Anterior cingulate cortex (tissue), 58 donors: ENCODE measurements around the gene ARID4A.
"Not testable (repeated sequence)": the region's sequence is repeated elsewhere in the genome, so short reads cannot be mapped to it uniquely, and the experiment has no call there.

Experiments used
- DNase-seq, 58 donors: peaks; one replicate each; lab custom pipeline; 2025; lab: John Stamatoyannopoulos, UW

ARID4A gene

DNA sequence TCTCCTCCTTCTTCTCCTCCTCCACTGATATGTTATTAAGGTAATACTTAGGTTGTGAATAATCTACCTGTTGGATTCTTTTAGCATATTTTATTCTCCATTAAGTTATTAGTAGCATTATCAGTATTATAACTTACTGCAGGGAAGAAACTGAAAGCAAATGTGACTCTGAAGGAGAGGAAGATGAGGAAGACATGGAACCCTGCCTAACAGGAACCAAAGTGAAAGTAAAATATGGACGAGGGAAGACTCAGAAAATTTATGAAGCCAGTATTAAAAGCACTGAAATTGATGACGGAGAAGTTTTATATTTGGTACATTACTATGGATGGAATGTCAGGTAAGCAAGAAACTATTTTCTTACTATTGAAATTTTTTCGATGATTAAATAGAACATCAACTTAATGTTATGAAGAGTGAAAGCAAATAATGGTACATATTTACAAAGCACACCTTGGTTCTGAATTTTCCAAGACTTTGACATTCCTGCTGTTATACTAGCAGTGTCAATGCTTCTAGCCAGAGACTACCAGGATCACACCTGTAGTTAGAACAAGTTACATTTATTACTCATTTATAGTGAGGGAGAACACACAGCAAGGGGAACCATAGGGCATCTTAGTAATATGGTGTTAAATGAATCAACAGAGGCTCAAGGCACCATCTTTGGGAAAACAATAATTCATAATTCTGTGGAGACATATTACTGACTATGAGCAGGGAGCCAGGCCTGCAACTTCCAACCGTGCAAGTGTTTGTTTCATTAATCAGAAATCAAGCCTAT lies 55.4 kb downstream of the ARID4A start:
- no peak for DNase-seq

DNA sequence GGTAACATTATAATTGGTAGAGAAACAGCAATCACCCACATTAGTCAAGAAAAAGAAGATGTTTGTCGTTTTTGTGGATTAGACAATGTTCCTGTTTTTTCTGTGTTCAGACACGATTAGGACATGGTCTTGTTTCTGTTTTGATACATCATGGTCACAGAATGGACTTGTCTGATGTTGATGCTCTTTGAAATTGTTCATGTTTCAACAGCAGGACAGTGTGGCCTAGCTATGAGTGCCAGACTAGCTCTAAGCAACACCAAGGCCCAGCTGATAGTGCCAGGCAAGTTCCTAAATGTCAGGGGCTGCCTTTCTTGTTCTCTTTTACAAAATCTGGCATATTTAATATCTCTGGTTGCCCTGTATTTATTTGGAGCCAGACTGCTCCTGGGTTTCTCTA lies 56.5 kb downstream of the ARID4A start:
- DNase-seq, result no peak

DNA sequence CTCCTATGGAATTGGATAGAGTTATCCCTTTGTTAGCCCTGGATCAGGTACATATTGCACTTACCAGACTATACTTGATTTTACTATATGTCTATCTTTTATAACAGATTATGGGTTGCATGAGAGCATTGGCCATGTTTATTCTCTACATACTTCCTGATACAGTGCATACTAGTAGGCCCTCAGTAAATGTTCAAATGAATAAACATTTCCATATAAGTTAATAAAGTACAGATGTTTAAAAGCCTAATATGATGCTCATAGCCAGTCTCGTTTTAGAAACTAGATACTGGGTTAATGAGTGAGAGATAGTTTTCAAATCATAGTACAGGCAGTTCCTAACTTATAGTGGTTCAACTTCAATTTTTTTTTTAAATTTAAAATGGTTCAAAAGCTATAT lies 57.9 kb downstream of the ARID4A start:
- DNase-seq, result no peak

DNA sequence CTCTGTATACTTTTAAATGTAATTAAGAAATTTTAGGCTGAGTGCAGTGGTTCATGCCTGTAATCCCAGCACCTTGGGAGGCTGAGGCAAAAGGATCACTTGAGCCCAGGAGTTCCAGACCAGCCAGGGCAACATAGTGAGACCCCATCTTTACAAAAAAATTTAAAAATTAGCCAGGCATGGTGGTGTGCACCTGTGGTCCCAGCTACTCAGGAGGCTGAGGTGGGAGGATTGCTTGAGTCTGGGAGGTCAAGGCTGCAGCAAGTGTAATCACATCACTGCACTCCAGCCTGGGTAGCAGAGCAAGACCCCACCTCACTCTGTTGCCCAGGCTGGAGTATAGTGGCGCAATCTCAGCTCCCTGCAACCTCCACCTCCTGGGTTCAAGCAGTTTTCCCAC lies 63.9 kb downstream of the ARID4A start:
- not testable (repeated sequence) for DNase-seq

DNA sequence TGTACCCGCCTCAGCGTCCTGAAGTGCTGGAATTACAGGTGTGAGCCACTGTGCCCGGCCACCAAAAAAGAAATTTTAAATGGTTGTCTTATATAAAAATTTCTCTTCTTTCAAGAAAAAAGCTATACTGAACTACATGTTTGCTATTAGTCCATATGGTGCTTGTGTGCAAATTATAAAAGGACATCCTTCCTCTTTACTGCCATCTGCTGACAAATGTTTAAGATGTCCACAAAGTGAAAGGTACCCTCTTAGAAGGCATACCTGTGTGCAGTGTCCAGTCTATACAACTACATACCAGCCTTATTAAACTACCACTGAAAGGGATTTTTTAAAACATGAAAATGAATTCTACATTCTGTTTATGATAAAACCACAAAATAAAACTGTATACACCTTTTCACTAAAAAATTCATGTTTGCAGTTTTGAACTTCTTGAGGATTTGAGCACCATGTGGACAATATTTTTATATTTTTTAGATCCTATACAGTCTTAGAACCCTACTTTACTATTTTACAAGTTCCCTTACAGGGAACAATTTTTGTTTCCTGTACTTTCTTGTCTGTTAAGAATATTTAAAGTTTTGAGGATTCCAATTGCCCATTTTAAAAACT lies 64.5 kb downstream of the ARID4A start:
- DNase-seq, result no peak

DNA sequence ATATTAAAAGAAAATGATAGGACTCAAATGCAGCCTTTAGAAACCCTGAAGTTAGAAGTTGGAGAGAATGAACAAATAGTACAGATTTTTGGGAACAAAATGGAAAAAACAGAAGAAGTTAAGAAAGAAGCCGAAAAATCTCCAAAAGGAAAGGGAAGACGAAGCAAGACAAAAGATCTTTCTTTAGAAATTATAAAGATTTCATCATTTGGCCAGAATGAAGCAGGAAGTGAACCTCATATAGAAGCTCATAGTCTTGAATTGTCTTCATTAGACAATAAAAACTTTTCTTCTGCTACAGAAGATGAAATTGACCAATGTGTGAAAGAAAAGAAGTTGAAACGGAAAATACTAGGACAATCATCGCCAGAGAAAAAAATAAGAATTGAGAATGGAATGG lies 66.0 kb downstream of the ARID4A start:
- DNase-seq, result no peak

DNA sequence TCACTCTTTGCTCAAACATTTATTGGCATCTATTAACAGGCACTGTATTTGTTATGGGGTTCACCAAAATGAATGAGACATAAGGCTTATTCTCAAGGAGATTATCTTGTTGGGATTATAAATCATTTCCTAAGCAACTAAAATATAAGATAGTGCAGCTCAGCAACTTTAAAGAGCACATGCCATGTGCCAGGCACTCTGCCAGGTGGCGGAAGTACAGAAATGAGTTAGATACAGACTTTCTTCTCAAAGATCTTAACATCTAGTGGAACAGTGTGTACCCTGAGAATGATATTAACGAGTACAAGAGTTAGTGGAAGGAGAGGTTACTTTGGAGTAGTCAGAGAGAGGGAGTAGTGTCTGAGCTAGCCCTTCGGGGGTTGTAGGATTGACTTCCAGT lies 68.9 kb downstream of the ARID4A start:
- no peak for DNase-seq

DNA sequence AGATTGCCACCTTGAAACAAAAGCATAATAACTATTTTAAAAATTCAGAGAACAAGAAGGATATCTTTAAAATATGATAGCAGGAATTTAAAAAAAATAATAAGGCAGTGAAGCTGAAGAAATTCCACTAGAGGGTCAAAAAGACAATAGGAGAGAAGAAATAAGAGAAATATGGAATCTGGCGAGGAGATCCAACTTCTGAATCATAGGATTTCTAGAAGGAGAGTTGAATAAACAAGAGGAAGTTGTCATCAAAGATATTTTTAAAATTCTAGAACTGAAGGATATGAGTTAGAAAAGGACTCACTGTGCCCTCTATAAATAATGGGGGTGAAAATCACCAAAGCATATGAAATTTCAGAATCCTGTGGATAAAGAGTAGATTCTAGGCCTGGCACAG lies 70.6 kb downstream of the ARID4A start:
- DNase-seq, result no peak

DNA sequence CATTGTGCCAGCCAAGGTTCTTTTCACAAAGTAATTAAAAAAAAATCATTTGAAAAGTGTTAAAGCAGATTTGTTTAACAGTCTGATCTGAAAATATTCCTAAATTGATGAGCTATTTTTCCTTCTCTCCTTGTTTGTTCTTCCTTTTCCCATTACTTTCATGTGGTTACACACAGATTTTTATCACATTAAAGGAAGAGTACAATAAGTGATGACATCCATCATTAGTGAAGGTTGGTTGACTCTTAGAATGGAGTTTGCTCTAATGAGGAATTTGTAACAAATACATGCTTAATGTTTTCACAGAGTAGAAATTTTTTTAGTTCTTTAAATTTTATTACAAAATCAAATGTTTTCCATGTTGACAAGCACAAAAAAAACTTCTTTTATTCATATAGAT lies 78.4 kb downstream of the ARID4A start:
- no peak for DNase-seq

DNA sequence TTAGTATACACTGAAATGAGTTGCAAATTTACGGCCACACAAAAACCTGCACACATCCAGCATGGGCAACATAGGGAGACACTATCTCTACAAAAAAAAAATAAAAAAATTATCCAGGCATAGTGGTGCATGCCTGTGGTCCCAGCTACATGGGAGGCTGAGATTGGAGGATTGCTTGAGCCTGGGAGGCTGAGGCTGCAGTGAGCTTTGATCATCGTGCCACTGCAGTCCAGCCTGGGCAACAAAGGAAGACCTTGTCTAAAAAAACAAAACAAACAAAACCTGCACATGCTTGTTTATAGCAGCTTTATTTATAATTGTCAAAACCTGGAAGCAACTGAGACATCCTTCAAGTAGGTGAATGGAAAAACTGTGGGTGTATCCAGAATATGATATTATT lies 92.5 kb downstream of the ARID4A start:
- no peak for DNase-seq

DNA sequence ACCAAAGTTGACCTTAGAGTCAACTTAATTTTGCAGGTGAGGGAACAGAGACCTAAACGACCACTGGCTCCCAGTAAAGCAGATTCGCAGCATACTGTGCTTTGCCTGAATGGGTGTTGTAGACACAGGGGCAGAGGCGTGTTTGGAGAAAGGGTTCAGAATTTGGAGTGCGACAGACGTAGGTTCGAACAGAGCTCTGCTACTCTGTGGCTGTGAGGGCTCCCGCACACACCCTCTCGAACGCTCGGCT lies 97.1 kb downstream of the ARID4A start:
- peak in 1 of 58 donors; percentile 46 for DNase-seq

DNA sequence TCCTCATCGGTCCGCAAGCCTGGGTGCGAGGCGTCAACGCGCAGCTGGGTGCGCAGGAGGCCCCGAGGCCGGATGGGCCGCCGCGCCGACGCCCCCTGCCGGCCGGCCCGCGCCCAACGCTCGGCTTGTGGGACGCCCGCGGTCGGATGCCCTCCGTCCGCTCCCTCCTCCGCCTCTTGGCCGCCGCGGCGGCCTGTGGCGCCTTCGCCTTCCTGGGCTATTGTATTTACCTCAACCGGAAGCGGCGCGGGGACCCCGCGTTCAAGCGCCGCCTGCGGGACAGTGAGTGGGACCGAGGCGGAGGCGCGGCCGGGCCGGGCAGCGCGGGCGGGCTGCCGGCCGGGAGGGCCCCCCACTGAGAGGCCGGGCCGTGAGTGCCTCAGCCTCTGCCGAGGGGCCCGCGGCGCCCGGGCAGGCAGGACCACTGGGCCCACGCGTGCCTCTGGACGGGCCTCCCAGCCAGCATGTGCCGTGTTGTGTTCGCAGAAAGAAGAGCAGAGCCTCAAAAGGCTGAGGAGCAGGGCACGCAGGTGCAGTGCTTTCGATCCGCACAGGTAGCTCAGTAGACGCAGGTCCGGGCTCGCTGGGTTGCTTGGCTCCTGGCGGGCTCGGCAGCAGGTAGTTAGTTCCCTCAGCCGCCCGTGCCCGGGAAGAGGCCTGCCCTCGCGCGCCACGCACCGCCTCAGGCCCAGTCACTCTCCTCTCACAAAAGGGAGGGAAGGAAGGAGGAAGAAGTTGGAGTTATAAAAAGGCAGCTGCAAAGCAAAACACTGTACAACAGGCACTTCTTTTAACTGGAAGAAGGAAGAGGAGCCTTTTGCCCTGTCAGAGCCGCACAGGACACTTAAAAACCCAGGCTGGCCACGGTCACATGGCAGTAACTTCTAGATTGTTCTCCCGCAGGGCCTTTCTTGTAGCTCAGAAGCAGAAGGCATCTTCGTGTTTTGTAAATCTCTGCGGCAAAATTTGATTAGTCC lies 97.7 kb downstream of the ARID4A start, which contains the start of gene TOMM20L:
Gene TOMM20L, plus strand, starts transcription at position 119 of the 977 bp plus-strand sequence. Its CDS starts 28 bp downstream, at position 147.
- peak in 39 of 58 donors; percentile 6 to 66 (median 20) for DNase-seq

DNA sequence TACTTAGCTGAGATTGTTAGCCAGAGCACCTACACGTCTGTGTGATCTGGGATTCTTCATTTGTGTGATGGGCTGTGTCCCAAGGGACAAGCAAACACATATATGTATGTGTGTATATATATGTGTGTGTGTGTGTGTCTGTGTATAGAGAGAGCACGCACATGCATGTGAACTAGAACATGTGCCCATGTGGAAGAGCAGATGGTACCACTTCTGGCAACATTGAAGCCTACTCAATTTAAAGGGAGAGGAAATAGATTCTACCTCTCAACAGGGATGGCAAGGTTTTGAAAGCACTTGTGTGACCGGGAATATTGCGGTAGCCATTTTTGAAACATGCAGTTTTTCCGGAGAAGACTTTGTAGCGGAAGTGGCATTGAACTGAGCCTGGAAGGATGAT lies 98.8 kb downstream of the ARID4A start:
- peak in 1 of 58 donors; percentile 0 for DNase-seq

DNA sequence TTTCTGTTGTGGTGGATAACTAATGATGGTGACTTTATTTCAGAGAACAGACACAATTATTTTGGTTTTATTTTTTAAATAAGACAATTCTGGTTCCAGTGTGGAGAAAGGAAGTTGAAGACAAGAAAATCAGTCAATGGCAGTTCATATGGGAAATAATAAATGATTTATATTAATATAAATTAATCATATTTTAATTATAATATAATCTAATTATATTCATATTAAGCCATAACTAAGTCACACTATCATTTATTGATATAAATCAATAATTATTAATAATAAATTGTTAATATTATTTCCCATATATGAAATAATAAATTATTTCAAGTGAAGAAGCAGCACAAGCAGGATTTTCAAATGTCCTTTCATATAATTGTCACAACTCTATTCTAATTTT lies 100.1 kb downstream of the ARID4A start:
- no peak for DNase-seq

DNA sequence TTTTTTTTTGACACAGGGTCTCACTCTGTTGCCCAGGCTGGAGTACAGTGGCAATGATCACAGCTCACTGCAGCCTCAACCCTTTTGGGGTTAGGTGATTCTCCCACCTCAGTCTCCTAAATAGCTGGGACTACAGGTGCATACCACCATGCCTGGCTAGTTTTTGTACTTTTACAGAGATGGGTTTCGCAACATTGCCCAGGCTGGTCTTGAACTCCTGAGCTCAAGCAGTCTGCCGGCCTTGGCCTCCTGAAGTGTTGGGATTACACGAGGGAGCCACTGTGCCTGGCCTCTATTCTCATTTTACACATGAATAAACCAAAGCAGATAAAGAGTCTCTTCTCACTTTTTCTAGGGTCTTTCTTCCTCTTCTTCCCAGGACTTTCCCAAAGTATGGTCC lies 100.5 kb downstream of the ARID4A start:
- DNase-seq, result no peak

DNA sequence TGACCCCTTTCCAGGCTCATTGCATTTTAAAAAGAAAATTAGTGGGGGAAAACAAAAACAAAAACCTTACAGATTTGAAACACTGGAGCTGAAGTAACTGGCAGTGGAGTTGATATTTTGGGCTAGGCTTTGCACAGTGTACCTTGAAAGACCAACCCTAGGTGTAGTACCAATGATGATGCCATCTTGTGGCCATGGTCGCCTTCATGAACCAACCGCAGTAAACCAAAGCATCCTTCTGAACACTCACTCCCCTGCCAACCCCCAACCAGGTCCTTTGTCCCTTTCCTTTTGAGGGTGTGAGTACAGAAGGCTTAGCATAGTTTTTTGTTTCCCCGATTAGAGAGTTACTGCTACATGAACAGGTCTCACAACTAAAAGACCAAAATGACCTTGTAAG lies 103.2 kb downstream of the ARID4A start:
- no peak for DNase-seq

DNA sequence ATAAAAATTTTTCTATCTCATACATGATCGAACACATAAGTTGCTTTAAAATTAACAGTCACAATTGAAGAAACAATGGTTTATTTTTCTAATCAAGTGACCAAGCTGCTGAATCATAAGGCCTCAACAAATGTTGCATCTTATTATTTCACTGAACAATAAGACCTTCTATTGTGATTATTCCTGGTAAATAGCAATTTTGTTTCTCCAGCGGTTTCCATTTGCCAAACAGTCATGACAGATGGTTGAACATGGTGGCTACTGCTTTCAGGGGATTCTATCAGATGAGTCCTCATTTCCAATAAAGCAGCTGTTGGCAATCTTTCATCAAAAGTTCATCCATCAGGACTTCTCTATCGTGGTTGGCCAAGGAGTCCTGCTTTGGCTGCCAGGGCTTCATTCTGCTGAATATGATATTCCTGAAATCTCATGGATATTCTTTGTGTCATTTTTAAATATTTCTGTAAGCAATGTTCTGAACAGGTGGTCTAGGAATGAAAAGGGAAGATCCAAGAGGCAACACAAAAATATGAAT lies 110.4 kb downstream of the ARID4A start:
- DNase-seq, result peak in 6 of 58 donors; percentile 7 to 45 (median 14)

DNA sequence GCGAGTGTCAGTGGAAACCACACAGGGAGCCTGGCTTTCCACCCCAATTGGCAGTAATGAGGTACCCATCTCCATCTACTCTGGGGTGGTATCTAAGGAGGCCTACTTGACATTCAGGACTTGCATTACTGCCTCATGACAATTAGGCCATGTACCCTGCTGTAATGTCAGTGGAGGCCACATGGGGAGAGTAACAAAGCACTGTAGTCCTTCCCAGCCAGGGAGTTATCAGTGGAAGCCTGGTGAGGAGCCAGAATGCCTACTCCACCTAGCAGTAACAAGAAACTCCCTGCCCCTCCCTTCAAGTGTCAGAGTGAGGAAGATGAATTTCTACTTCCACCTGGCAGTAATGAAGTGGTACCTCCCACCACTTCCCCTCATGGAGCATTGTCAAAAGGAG lies 116.5 kb downstream of the ARID4A start:
- no peak for DNase-seq

DNA sequence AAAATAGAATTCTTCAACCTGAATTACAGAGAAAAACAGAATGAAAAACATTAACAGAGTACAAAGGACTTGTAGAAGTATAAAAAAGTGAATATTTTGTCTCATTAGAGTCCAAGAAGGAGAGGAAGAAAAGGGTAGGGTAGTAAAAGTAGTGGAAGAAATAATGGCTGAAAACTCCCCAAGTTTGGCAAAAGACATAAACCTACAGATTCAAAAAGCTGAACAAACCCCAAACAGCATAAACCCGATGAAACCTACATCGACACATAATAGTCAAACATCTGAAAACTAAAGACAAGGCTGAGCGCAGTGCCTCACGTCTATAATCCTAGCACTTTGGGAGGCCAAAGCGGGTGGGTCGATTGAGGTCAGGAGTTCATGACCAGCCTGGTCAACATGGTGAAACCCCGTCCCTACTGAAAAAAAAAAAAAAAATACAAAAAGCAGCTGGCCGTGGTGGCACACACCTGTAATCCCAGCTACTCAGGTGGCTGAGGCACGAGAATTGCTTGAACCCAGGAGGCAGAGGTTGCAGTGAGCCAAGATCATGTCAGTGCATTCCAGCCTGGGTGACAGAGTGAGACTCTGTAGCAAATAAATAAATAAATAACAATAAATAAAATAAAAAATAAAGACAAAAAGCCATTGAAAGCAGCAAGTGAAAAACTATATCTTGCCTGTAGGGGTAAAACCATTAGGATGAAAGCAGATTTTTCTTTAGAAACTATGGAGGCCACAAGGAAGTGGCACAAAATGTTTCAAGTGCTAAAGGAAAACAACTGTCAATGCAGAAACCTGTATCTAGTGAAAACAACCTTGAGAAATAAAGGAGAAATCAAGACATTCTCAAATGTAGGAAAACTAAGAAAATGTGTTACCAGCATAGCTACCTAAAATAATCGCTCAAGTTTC lies 117.5 kb downstream of the ARID4A start:
- DNase-seq, result no peak

DNA sequence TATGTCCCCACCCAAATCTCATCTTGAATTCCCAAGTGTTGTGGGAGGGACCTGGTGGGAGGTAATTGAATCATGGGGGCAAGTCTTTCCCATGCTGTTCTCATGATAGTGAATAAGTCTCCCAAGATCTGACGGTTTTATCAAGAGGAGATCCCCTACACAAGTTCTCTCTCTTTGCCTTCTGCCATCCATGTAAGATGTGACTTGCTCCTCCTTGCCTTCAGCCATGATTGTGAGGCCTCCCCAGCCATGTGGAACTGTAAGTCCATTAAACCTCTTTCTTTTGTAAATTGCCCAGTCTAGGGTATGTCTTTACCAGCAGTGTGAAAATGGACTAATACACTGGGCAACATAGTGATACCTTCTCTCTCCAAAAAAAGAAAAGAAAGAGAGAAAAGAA lies 118.6 kb downstream of the ARID4A start:
- not testable (repeated sequence) for DNase-seq
